ENCODE measurements around the gene DRD4.

DRD4 gene

GRCh38 chr11:665704-666281 lies 28.7 kb downstream of the DRD4 start:
- Histone ChIP-seq H3K4me3 (ENCODE audit: low read depth in 1 of 2, low read length in 1 of 2) (no peak overlapping the region), H3K9me3 (no peaks in the 10 kb centered on the region), H3K27ac (no peak overlapping the region), H3K36me3 (peaks cover 16% of the 10 kb centered on the region), H3K27me3 (no peaks in the 10 kb centered on the region), H3K4me1 (ENCODE audit: control insufficient read depth in 1 of 2, insufficient read depth in 1 of 2, low read depth in 1 of 2, low read length in 1 of 2) (no peaks in the 10 kb centered on the region)
- TF ChIP-seq CTCF (IDR thresholded peaks at IDR 0.05) = no peak

- Histone ChIP-seq H3K9me3 (no peaks in the 10 kb centered on the region), H3K36me3 (peaks cover 54% of the 10 kb centered on the region), H3K27ac (no peak overlapping the region), H3K27me3 (no peaks in the 10 kb centered on the region), H3K4me3 (ENCODE audit: low read depth in 1 of 2, low read length in 1 of 2) (no peak overlapping the region), H3K4me1 (ENCODE audit: control insufficient read depth in 1 of 2, insufficient read depth in 1 of 2, low read depth in 1 of 2, low read length in 1 of 2) (no peaks in the 10 kb centered on the region)
- TF ChIP-seq CTCF (IDR thresholded peaks at IDR 0.05) = no peak
Observed at GRCh38 chr11:673866-674265, 36.8 kb downstream of the DRD4 start.

- H3K9me3 ChIP-seq = no peaks in the 10 kb centered on the region
- H3K36me3 ChIP-seq = peaks cover 57% of the 10 kb centered on the region
- no peak for TF ChIP-seq CTCF (IDR thresholded peaks at IDR 0.05)
- H3K4me1 ChIP-seq (ENCODE audit: control insufficient read depth in 1 of 2, insufficient read depth in 1 of 2, low read depth in 1 of 2, low read length in 1 of 2) = no peaks in the 10 kb centered on the region
- H3K27ac ChIP-seq = no peak overlapping the region
- H3K27me3 ChIP-seq = no peaks in the 10 kb centered on the region
- no peak overlapping the region for H3K4me3 ChIP-seq (ENCODE audit: low read depth in 1 of 2, low read length in 1 of 2)
Observed at GRCh38 chr11:674406-674805, 37.3 kb downstream of the DRD4 start.

- Histone ChIP-seq H3K4me3 (ENCODE audit: low read depth in 1 of 2, low read length in 1 of 2) (no peak overlapping the region), H3K27me3 (no peaks in the 10 kb centered on the region), H3K27ac (no peak overlapping the region), H3K4me1 (ENCODE audit: control insufficient read depth in 1 of 2, insufficient read depth in 1 of 2, low read depth in 1 of 2, low read length in 1 of 2) (no peaks in the 10 kb centered on the region), H3K9me3 (no peaks in the 10 kb centered on the region), H3K36me3 (peaks cover 55% of the 10 kb centered on the region)
- TF ChIP-seq CTCF (IDR thresholded peaks at IDR 0.05) = no peak
Observed at GRCh38 chr11:678297-678696, 41.2 kb downstream of the DRD4 start.

GRCh38 chr11:679271-680207 lies 42.5 kb downstream of the DRD4 start:
- H3K36me3 ChIP-seq = peaks cover 55% of the 10 kb centered on the region
- no peaks in the 10 kb centered on the region for H3K27me3 ChIP-seq
- no peak overlapping the region for H3K27ac ChIP-seq
- no peaks in the 10 kb centered on the region for H3K4me1 ChIP-seq (ENCODE audit: control insufficient read depth in 1 of 2, insufficient read depth in 1 of 2, low read depth in 1 of 2, low read length in 1 of 2)
- no peak for TF ChIP-seq CTCF (IDR thresholded peaks at IDR 0.05)
- no peaks in the 10 kb centered on the region for H3K9me3 ChIP-seq
- no peak overlapping the region for H3K4me3 ChIP-seq (ENCODE audit: low read depth in 1 of 2, low read length in 1 of 2)

Data from neutrophil (primary cell).